IPS-18c (cell line): ENCODE results near the gene CCDC92B.
"Not testable (repeated sequence)": the region's sequence is repeated elsewhere in the genome, so short reads cannot be mapped to it uniquely, and the experiment has no call there.

Source experiments
- H3K4me3 ChIP-seq: 2 replicates; pipeline ENCODE4 v1.7.0; 2013; ENCODE audit warnings: low read depth, mild to moderate bottlenecking, low read length, moderate library complexity; ENCODE audit not compliant: insufficient read depth
- H3K9me3 ChIP-seq: one replicate; pipeline ENCODE4 v1.6.1; 2013; ENCODE audit warnings: mild to moderate bottlenecking, low read length, moderate library complexity; ENCODE audit not compliant: control insufficient read depth, insufficient read depth

CCDC92B gene

GRCh38 chr17:2700030-2700490, 49.4 kb downstream of the CCDC92B start:
- Histone ChIP-seq H3K9me3 (no peaks in the 10 kb centered on the region), H3K4me3 (no peak overlapping the region)

- not testable (repeated sequence) for H3K4me3 ChIP-seq, H3K9me3 ChIP-seq
Observed at GRCh38 chr17:2699216-2699805, 50.1 kb downstream of the CCDC92B start.

DNA sequence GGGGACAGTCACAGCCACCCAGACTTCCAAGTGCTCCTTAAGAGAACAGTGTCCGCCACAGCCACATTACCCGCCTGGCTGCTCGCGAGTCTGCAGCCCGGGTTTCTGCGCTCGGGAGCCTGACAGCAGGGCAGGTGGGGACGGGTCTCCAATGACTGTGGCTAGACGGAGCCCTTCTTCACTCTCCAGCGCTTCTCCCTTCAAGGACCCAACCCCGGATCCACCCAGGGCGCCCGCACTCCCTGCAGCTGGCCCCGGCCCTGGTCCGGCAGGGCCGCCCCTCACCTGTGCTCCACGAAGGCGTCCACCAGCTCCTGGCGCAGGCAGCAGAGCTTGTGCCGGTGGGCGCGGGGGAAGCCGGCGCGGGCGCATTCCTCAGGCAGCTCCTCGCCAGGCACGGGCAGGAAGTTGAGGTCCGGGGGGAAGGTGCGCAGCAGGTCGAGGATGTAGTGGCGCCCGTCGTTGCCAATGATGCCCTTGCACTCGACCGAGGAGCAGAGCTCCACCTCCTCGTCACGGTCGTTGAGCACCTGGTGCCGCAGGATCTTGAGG, 51.8 kb downstream of the CCDC92B start:
- Histone ChIP-seq H3K9me3 (no peaks in the 10 kb centered on the region), H3K4me3 (no peak overlapping the region)

DNA sequence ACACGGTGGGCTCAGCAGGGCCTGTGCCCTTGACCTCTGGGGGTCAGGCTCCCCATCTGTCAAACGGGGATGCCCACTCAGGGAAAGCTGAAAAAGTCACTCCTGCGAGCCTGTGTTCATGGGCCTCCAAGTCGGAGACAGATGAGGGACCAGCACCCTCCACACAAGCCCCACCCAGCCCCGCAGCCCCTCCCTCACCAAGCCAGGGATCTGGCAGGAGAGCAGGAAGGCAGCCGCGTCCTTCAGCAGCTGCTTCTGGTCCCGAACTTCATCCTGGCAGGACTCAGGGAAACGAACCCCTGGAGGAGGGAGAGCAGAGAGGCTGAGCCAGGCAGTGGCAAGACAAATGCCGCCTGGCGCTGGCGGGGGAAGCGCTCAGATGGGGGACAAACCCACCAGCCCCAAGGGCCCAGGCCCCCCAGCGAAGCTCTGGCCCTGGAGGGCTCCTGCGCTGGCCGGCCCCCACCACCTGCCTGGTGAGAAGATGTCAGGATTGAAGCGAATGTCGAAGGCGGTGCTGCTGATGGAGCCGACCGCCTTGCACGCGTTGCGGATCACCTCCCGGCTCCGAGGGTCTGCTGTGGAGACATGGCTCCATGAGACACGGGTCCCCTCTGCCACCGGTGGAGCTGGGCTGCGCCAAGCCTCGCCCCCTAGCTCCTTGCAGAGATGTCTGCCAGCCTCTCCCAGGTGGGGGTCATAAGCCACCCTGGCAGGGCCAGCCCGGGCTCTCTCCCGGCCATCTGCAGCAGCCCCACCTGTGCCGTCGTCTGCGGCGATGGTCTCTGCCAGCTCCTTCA, 53.3 kb downstream of the CCDC92B start:
- Histone ChIP-seq H3K9me3 (no peaks in the 10 kb centered on the region), H3K4me3 (no peak overlapping the region)

GRCh38 chr17:2695243-2695960, 54.0 kb downstream of the CCDC92B start:
- Histone ChIP-seq H3K9me3 (no peaks in the 10 kb centered on the region), H3K4me3 (no peak overlapping the region)

DNA sequence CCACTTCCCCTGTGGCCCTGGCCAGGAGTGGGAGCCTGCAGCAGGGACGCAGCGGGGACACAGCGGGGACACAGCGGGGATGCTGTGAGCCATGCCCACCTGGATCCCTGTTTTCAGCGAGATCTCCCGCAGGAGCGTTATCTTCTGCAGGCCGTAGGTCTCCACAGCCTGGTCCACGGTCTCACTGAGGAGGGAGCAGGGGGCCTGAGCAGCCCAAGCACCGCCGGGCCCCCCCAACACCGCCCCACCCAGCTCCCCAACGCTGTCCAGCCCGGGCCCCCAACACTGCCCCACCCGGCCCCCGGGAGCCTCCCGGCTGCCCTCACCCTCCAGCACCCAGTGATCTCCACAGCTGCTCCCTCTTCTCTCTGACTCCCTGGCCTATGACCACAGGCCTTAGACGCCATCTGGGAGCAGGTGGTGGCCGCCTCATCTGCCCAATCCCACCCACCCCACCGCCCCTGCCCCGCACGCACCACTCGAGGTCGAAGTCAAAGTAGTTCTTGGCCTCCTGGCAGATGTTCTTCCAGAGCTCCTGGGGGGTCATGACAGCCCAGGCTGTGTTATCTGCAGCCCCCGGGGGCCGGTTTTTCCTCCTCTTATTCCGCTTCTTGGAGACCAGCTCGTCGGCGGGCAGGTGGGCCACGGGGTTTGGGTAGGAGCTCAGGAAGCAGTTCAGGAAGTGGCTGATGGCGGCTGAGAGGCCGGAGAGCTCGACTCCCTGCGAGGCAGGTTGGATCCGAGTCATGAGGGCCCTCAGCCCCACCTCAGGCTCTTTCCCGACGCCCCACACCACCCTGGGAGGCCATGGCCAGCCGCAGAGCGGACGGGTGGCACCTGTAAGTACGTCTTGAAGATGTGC, 54.8 kb downstream of the CCDC92B start:
- no peaks in the 10 kb centered on the region for H3K9me3 ChIP-seq
- H3K4me3 ChIP-seq: no peak overlapping the region

- Histone ChIP-seq H3K9me3 (no peaks in the 10 kb centered on the region), H3K4me3 (no peak overlapping the region)
Observed at GRCh38 chr17:2693561-2694380, 55.7 kb downstream of the CCDC92B start.

- H3K9me3 ChIP-seq: no peaks in the 10 kb centered on the region
Observed at GRCh38 chr17:2692781-2693135, 56.7 kb downstream of the CCDC92B start.

GRCh38 chr17:2691965-2692780, 57.3 kb downstream of the CCDC92B start:
- H3K4me3 ChIP-seq: no peak overlapping the region

More at GRCh38 chr17:2692781-2693135, 56.7 kb downstream of the CCDC92B start:
- no peak overlapping the region for H3K4me3 ChIP-seq

DNA sequence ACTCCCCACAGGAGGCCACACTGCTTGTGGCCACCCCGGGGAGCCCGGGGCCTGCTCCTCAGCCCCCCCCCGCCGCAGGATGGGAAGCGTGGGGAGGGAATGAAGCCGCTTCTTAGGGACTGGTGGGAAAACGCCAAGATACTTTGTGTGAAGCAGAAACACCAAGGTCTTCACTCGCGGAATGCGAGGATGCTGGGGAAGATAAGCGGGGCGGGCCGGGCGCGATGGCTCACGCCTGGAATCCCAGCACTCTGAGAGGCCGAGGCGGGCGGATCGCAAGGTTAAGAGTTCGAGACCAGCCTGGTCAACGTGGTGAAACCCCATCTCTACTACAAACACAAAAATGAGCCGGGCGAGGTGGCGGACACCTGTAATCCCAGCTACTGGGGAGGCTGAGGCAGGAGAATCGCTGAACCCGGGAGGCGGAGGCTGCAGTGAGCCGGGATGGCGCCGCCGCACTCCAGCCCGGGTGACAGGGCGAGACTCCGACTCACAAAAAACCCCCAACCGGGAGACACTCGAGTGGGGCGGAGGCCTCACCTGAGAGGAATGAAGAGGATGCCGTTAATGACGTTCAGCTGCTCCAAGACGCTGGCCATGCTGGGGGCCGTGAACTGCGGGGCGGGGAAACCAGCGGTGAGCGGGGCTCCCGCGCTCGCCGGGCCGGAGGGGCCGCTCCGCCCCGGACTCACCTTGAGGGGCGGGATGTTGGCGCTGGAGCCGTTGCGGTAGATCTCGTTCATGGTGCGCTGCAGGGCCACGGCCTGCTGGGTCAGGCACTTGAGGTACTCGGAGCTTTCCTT, 58.2 kb downstream of the CCDC92B start:
- H3K9me3 ChIP-seq: no peaks in the 10 kb centered on the region
- no peak overlapping the region for H3K4me3 ChIP-seq

More at GRCh38 chr17:2691965-2692780, 57.3 kb downstream of the CCDC92B start:
- H3K9me3 ChIP-seq: no peaks in the 10 kb centered on the region

DNA sequence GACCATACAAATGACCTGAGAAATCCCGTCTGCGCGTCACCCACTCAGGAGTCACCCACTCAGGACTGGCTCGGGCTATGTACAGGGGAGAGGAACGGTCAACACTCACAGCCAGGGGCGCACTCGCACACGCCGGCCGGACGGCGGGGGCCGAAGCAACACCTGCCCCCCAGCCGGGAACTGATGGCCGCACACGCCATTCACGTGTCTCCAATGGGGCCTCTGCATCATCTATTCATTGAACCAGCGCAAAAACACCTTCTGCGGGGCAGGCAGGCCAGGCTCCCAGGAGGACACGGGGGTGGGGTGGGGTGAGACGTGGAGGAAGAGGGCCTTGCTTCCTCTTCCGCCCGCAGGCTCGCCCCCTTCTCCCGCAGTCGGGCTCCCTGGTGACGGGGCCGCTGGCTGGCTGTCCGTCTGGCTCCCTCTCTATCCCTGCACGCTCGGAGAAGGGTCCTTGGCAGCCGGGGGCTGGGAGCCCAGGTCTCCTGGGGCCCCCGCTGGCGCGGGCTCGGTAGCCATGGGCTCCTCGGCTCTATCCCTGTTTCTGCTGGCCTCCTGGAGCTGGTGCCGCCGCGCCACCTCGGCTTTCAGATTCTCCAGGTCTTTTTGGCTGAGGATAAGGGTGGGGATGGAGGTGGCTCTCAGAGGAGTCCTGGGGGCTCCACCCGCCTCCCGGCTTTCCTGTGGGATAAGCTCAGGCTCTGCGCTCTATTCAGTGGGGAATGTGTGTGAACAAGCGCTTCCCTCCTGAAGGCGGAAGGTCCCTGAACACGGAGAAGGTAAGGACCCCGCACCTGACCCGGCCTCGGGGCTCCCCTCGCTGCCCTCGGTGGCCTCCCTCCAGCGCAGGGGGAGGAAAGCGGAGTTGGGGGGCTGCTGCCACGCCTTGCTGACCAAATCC, 59.0 kb downstream of the CCDC92B start:
- H3K4me3 ChIP-seq: no peak overlapping the region
- H3K9me3 ChIP-seq: no peaks in the 10 kb centered on the region

DNA sequence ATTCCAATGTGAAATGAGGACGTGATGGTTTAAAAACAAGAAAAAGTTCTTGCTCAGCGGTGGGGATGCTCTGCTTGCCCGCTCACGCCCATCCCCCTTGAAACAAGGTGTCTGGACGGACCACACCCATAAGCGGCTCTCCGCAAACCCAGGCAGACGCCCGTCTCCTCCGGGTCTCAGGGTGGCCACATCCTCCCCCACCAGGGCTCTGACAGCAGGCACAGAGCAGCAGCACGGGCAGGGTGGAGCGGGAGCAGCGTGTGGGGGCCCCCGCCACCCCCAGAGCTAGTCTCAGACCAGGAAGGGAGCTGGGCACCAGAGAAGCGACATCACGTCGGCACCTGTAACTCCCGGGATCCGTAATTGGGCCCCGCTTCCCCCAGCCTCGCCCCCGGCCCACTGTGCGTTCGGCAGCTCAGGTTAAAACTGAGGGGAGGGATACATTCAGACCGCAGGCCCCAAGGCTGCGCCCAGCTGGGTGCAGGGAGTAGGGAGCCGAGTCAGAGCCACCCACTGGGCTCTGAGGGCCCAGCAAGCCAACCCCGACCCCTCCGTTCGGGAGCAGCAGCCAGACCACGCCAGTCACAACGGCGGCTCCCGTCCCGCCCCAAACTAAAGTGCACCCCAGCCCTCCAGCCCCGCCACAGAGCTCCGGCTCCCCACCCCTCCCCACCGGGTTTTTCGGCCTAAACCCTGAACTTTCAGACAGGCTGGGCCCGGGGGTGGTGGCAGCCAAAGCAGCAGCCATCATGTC, 59.9 kb downstream of the CCDC92B start:
- Histone ChIP-seq H3K4me3 (no peak overlapping the region), H3K9me3 (no peaks in the 10 kb centered on the region)
